MM.1S (cell line): ENCODE measurements around the gene SLC26A11.
"Not testable (repeated sequence)": the region's sequence is repeated elsewhere in the genome, so short reads cannot be mapped to it uniquely, and the experiment has no call there.

Source experiments
- DNase-seq: peaks from one replicate; pipeline ENCODE4 v3.0.0-alpha.2; 2015
- H2AFZ ChIP-seq: fragments of 300-600 bp; sonication (generic); 2 replicates; pipeline ENCODE4 v1.6.0; 2016; ENCODE audit warnings: antibody characterized with exemption, low read length
- H3F3A ChIP-seq: fragments of 300-600 bp; sonication (generic); 2 replicates; pipeline ENCODE4 v1.6.1; 2016; ENCODE audit warnings: mild to moderate bottlenecking, antibody characterized with exemption, low read length, moderate library complexity, mixed read lengths; ENCODE audit not compliant: insufficient read depth
- H3K27ac ChIP-seq: fragments of 300-600 bp; sonication (generic); 2 replicates; pipeline ENCODE4 v1.5.1; 2016; ENCODE audit warnings: mild to moderate bottlenecking, low read length
- H3K27me3 ChIP-seq: fragments of 300-600 bp; sonication (generic); replicated peaks from 2 replicates; pipeline ENCODE4 v1.6.0; 2016; ENCODE audit warnings: low read length; ENCODE audit not compliant: insufficient read depth
- H3K36me3 ChIP-seq: fragments of 300-600 bp; sonication (generic); replicated peaks from 2 replicates; pipeline ENCODE4 v1.6.1; 2016; ENCODE audit warnings: mild to moderate bottlenecking, low read length, mixed read lengths; ENCODE audit not compliant: insufficient read depth
- H3K4me1 ChIP-seq: fragments of 300-600 bp; sonication (generic); 2 replicates; pipeline ENCODE4 v1.6.1; 2016; ENCODE audit warnings: low read length, mixed read lengths
- H3K4me2 ChIP-seq: fragments of 300-600 bp; sonication (generic); 2 replicates; pipeline ENCODE4 v1.6.0; 2016; ENCODE audit warnings: low read depth, low read length
- H3K4me3 ChIP-seq: fragments of 300-600 bp; sonication (generic); 2 replicates; pipeline ENCODE4 v1.5.1; 2016; ENCODE audit warnings: low read length, mixed read lengths
- H3K79me2 ChIP-seq: fragments of 300-600 bp; sonication (generic); 2 replicates; pipeline ENCODE4 v1.6.1; 2016; ENCODE audit warnings: mixed run types, low read length, mixed read lengths
- H3K9ac ChIP-seq: fragments of 300-600 bp; sonication (generic); 2 replicates; pipeline ENCODE4 v1.6.1; 2016; ENCODE audit warnings: low read length, mixed read lengths
- H3K9me2 ChIP-seq: fragments of 300-600 bp; sonication (generic); replicated peaks from 2 replicates; pipeline ENCODE4 v1.6.1; 2016; ENCODE audit warnings: mild to moderate bottlenecking, low read length, mixed read lengths; ENCODE audit not compliant: insufficient read depth
- H3K9me3 ChIP-seq: fragments of 300-600 bp; sonication (generic); replicated peaks from 2 replicates; pipeline ENCODE4 v1.6.1; 2016; ENCODE audit warnings: mild to moderate bottlenecking, low read length, mixed read lengths; ENCODE audit not compliant: insufficient read depth
- H4K20me1 ChIP-seq: fragments of 300-600 bp; sonication (generic); 2 replicates; pipeline ENCODE4 v1.6.1; 2016; ENCODE audit warnings: mild to moderate bottlenecking, low read length, moderate library complexity, mixed read lengths; ENCODE audit not compliant: insufficient read depth
- EZH2 ChIP-seq: fragments of 300-600 bp; sonication (generic); optimal IDR thresholded peaks from 2 replicates; pipeline ENCODE3; 2017; ENCODE audit warnings: low read depth, mild to moderate bottlenecking, antibody characterized with exemption, low read length, mixed read lengths
- EZH2phosphoT487 ChIP-seq: fragments of 300-600 bp; sonication (generic); IDR thresholded peaks from 2 replicates; pipeline ENCODE4 v1.6.1; 2018; ENCODE audit warnings: antibody characterized with exemption, low read length
- TF ChIP-seq, protein P1 (sequence below): fragments of 300-600 bp; sonication (generic); IDR thresholded peaks from 2 replicates; pipeline ENCODE4 v1.5.1; 2016; ENCODE audit warnings: antibody characterized with exemption, low read length, mixed read lengths

Gene SLC26A11

DNA sequence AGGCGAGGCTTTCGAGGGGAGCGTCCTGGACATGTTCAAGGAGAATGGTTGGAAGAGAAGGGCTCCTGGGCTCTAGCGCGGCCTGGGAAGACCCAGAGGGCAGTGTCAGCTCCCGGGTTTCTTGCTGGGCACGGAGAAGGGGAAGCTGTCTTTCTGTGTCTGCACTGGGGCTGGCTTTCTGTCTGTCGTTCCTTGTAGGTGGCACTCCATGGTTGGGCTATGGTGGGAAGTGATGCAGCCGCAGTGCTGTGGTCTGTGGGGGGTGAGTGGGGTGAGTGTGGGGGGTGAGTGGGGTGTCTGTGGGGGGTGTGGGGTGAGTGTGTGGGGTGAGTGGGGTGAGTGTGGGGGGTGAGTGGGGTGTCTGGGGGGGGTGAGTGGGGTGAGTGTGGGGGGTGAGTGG, 54.1 kb downstream of the SLC26A11 start:
- Histone ChIP-seq H3K27ac (no peak overlapping the region), H3K4me1 (no peaks in the 10 kb centered on the region), H3K9me2 (no peaks in the 10 kb centered on the region), H3K9ac (no peak overlapping the region), H3K9me3 (no peaks in the 10 kb centered on the region), H4K20me1 (no peaks in the 10 kb centered on the region), H3F3A (no peaks in the 10 kb centered on the region), H3K36me3 (0 out of 2 replicates have a peak, but pooled peaks cover 3% of the 10 kb centered on the region), H3K4me2 (no peak overlapping the region), H2AFZ (no peak overlapping the region), H3K27me3 (no peaks in the 10 kb centered on the region), H3K79me2 (peaks cover 14% of the 10 kb centered on the region; the same call in 1 of the 2 replicates), H3K4me3 (no peak overlapping the region)
- no peak for DNase-seq
- TF ChIP-seq EZH2 (no peak), EZH2phosphoT487 (no peak)
- TF ChIP-seq, protein P1, sequence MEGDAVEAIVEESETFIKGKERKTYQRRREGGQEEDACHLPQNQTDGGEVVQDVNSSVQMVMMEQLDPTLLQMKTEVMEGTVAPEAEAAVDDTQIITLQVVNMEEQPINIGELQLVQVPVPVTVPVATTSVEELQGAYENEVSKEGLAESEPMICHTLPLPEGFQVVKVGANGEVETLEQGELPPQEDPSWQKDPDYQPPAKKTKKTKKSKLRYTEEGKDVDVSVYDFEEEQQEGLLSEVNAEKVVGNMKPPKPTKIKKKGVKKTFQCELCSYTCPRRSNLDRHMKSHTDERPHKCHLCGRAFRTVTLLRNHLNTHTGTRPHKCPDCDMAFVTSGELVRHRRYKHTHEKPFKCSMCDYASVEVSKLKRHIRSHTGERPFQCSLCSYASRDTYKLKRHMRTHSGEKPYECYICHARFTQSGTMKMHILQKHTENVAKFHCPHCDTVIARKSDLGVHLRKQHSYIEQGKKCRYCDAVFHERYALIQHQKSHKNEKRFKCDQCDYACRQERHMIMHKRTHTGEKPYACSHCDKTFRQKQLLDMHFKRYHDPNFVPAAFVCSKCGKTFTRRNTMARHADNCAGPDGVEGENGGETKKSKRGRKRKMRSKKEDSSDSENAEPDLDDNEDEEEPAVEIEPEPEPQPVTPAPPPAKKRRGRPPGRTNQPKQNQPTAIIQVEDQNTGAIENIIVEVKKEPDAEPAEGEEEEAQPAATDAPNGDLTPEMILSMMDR = no peak

DNA sequence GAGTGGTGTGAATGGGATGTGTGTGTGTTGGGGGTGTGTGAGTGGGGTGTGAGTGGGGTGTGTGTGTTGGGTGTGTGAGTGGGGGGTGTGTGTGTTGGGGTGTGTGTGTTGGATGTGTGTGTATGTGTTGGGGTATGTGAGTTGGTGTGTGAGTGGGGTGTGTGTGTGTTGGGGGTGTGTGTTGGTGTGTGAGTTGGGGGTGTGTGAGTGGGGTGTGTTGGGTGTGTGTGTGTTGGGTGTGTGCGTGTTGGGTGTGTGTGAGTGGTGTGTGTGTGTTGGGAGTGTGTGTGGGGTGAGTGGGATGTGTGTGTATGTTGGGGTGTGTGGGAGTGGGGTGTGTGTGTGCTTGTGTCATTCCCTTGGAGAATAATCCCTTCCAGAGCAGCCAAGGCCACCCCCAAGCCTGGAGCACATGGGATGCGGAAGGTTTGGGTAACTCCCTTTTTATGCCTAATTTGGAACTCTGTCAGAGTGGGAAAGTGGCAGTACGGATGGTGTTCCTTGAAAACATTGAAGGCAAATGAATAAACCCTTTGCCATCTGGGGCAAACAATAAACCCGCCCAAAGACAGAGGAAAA, 54.7 kb downstream of the SLC26A11 start:
- Histone ChIP-seq H3K4me1 (no peaks in the 10 kb centered on the region), H4K20me1 (no peaks in the 10 kb centered on the region), H2AFZ (no peak overlapping the region), H3K36me3 (no peaks in the 10 kb centered on the region), H3K79me2 (peaks cover 13% of the 10 kb centered on the region; the same call in 1 of the 2 replicates), H3K27ac (no peak overlapping the region), H3K27me3 (no peaks in the 10 kb centered on the region), H3K9me2 (no peaks in the 10 kb centered on the region), H3K4me3 (no peak overlapping the region), H3K4me2 (no peak overlapping the region), H3K9me3 (no peaks in the 10 kb centered on the region), H3F3A (no peaks in the 10 kb centered on the region), H3K9ac (no peak overlapping the region)
- no peak for DNase-seq
- TF ChIP-seq EZH2phosphoT487 = no peak
- TF ChIP-seq, protein P1 = no peak
- TF ChIP-seq EZH2 = no peak

DNA sequence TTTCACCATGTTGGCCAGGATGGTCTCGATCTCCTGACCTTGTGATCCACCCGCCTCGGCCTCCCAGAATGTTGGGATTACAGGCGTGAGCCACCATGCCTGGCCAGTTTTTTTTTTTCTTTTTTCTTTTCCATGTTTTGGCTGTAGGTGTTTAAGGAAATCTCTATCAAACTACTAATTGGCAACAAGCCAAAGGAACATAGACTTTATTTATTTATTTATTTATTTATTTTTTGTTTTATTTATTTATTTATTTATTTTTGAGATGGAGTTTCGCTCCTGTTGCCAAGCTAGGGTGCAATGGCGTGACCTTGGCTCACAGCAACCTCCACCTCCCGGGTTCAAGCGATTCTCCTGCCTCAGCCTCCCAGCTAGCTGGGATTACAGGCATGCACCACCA, 55.6 kb downstream of the SLC26A11 start:
- DNase-seq, H3K27me3 ChIP-seq, H3K9me2 ChIP-seq, H3K9ac ChIP-seq, H3F3A ChIP-seq, H3K79me2 ChIP-seq, H3K4me1 ChIP-seq, H3K36me3 ChIP-seq, H2AFZ ChIP-seq, H3K4me3 ChIP-seq, H3K9me3 ChIP-seq, H4K20me1 ChIP-seq, H3K4me2 ChIP-seq, H3K27ac ChIP-seq: not testable (repeated sequence)

DNA sequence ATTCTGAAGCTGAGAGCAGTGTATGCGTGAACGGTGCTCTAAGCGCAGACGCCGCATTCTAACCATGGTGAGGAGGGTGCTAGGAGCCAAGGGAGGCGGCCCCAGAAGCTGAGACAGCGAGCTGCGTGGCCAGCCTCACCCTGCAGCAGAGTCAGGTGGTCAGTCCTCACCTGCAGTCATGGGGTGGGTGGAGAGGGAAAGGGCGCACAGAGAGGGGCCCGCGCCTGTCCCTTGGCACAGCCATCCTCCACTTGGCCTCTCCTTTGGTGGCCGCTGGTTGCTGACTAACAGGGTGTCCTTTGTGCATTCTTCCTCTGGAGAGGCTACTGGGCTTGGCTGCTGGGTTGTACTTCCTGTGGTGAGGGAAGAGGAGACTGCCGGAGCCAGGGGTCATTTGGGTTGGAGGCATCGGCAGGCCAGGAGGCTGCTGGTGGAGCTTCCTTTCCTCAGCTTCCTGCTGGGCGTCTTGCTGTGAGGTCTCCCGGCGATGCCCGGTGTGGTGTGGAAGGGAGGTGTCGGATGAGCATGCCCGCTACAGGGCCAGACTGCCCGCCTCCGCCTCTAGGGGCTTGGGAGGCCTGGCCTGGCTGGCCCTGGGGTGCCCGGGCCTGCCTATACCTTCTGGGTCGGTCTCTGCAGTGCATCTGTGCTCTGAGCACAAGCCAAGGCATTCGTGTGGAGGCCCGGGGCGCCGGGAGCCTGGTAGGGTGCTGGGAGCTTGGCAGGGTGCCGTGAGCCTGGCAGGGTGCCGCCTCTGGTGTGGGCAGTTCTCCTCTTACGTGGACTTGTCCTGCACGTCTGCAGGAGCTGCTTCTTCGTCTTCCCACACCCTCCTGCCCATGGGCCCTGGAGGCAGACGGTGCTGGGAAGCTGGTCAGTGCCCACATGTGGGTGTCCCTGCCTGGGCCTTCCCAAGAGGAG, 57.8 kb downstream of the SLC26A11 start:
- no peaks in the 10 kb centered on the region for H3K36me3 ChIP-seq
- no peak overlapping the region for H3K27ac ChIP-seq
- no peaks in the 10 kb centered on the region for H3K9me3 ChIP-seq
- no peak overlapping the region for H3K9ac ChIP-seq
- no peaks in the 10 kb centered on the region; the same call in none of the 2 replicates for H3K79me2 ChIP-seq
- H3K4me3 ChIP-seq = no peak overlapping the region
- no peaks in the 10 kb centered on the region for H3K9me2 ChIP-seq
- no peaks in the 10 kb centered on the region for H3K4me1 ChIP-seq
- H3K4me2 ChIP-seq = no peak overlapping the region
- H3K27me3 ChIP-seq = no peaks in the 10 kb centered on the region
- H4K20me1 ChIP-seq = no peaks in the 10 kb centered on the region
- DNase-seq = no peak
- no peaks in the 10 kb centered on the region for H3F3A ChIP-seq
- no peak overlapping the region for H2AFZ ChIP-seq
- no peak for TF ChIP-seq EZH2
- no peak for TF ChIP-seq EZH2phosphoT487
- TF ChIP-seq, protein P1 = no peak
